OCI-LY1 (cell line): ENCODE results near the gene ZNF827.

ENCODE experiments used
- EZH2 ChIP-seq: fragments of 200-600 bp; sonication (generic), shearing (Covaris generic); IDR thresholded peaks from 2 replicates; pipeline ENCODE4 v1.8.0; 2017; ENCODE audit warnings: borderline replicate concordance, mixed run types, mild to moderate bottlenecking, antibody characterized with exemption, low read length, moderate library complexity, mixed read lengths
- TF ChIP-seq, protein P1 (sequence below): fragments of 200-600 bp; sonication (generic), shearing (Covaris generic); IDR thresholded peaks from 2 replicates; pipeline ENCODE4 v1.5.1; 2017; ENCODE audit warnings: mild to moderate bottlenecking, antibody characterized with exemption, low read length, moderate library complexity, mixed read lengths

DNA sequence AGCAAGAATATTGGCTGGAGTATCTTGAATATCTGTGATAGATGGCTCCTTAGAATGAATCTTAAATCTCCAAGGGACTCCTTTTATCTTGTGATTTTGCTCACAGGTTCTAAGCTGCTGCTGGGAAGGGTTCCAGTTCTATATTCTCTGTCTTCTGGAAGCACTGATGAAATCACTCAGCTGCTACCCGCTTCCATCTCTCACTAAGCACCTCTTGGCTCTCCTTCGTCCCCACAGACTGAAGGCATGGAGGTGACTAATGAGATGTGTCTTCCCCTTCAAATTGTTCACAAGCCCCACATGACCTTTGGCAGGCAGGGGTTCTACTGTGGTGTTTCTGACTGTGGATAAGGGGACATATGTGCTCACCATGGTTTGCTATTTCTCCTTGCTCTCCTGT, 182.8 kb downstream of the ZNF827 start:
- TF ChIP-seq, protein P1, sequence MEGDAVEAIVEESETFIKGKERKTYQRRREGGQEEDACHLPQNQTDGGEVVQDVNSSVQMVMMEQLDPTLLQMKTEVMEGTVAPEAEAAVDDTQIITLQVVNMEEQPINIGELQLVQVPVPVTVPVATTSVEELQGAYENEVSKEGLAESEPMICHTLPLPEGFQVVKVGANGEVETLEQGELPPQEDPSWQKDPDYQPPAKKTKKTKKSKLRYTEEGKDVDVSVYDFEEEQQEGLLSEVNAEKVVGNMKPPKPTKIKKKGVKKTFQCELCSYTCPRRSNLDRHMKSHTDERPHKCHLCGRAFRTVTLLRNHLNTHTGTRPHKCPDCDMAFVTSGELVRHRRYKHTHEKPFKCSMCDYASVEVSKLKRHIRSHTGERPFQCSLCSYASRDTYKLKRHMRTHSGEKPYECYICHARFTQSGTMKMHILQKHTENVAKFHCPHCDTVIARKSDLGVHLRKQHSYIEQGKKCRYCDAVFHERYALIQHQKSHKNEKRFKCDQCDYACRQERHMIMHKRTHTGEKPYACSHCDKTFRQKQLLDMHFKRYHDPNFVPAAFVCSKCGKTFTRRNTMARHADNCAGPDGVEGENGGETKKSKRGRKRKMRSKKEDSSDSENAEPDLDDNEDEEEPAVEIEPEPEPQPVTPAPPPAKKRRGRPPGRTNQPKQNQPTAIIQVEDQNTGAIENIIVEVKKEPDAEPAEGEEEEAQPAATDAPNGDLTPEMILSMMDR: no peak
- no peak for TF ChIP-seq EZH2
